Activated T-cell treated with anti-CD3 and anti-CD28 coated beads, Interleukin-2, amount 50 U/mL, for 4 hours (primary cell): ENCODE measurements around the gene FOXD2. TPM values are rescaled to one million over a fixed set of nuclear protein-coding genes. Genes with fewer than 3 reads are reported as not detected.

Source experiments
- ATAC-seq, 2 donors: fragments of 200-7000 bp; cut with Tn5 transposase; one replicate each; pipeline ENCODE4 v1.10.0; 2021
- DNase-seq: peaks from one replicate; pipeline ENCODE4 v3.0.0-alpha.2; 2020
- H3K27me3 Mint-ChIP-seq: one replicate; pipeline ENCODE4 v1.8.0; 2021; ENCODE audit warnings: low read depth, mixed read lengths
- H3K36me3 Mint-ChIP-seq: one replicate; pipeline ENCODE4 v1.8.0; 2022; ENCODE audit warnings: mixed read lengths; ENCODE audit not compliant: insufficient read depth
- H3K4me1 Mint-ChIP-seq: one replicate; pipeline ENCODE4 v1.8.0; 2021; ENCODE audit warnings: low read depth, mixed read lengths
- H3K4me3 Mint-ChIP-seq: one replicate; pipeline ENCODE4 v1.8.0; 2021; ENCODE audit warnings: mild to moderate bottlenecking, moderate library complexity, mixed read lengths
- H3K9me3 Mint-ChIP-seq: one replicate; pipeline ENCODE4 v1.8.0; 2021; ENCODE audit warnings: mixed read lengths
- total RNA-seq, 3 donors: library from RNA; stranded (reverse); gene quantifications; one replicate each; pipeline ENCODE4 v1.2.1, GENCODE V29; 2021

The FOXD2 gene
- under 1 TPM in 2 of 3 donors, not detected in 1; 0.16 to 0.19 TPM for total RNA-seq

- DNase-seq (peak; percentile 93), ATAC-seq (peak; percentile 89)
- Mint-ChIP-seq H3K36me3 (peaks cover 3% of the 10 kb centered on the region), H3K27me3 (peaks cover 17% of the 10 kb centered on the region), H3K9me3 (no peaks in the 10 kb centered on the region), H3K4me1 (peaks cover 23% of the 10 kb centered on the region), H3K4me3 (peak within 1 kb of the TSS; percentile 90)
These were observed at the start of gene FOXD2 for GRCh38 chr1:47437447-47438164. TSS of gene FOXD2 (plus strand) at chr1:47438044. CDS start at chr1:47438136, 92 bp downstream.

- ATAC-seq (peak; percentile 65 to 66), DNase-seq (peak; percentile 10)
- Mint-ChIP-seq H3K4me3 (no peak overlapping the region), H3K4me1 (no peaks in the 10 kb centered on the region), H3K9me3 (no peaks in the 10 kb centered on the region), H3K36me3 (peaks cover 2% of the 10 kb centered on the region), H3K27me3 (peaks cover 9% of the 10 kb centered on the region)
These were observed 49.0 kb upstream of the FOXD2 start for GRCh38 chr1:47388891-47389238.

- Mint-ChIP-seq H3K27me3 (peaks cover 14% of the 10 kb centered on the region), H3K9me3 (no peaks in the 10 kb centered on the region), H3K4me1 (no peaks in the 10 kb centered on the region), H3K4me3 (no peak overlapping the region), H3K36me3 (no peaks in the 10 kb centered on the region)
- DNase-seq (no peak), ATAC-seq (no peak)
These were observed 48.1 kb upstream of the FOXD2 start for GRCh38 chr1:47389731-47390130.

GRCh38 chr1:47390843-47391242 is 47.0 kb upstream of the FOXD2 start:
- Mint-ChIP-seq H3K4me3 (no peak overlapping the region), H3K9me3 (no peaks in the 10 kb centered on the region), H3K36me3 (no peaks in the 10 kb centered on the region), H3K27me3 (peaks cover 18% of the 10 kb centered on the region), H3K4me1 (no peaks in the 10 kb centered on the region)
- DNase-seq (no peak), ATAC-seq (no peak)

- DNase-seq (no peak), ATAC-seq (no peak)
- Mint-ChIP-seq H3K9me3 (no peaks in the 10 kb centered on the region), H3K36me3 (no peaks in the 10 kb centered on the region), H3K4me3 (no peak overlapping the region), H3K4me1 (no peaks in the 10 kb centered on the region), H3K27me3 (peaks cover 28% of the 10 kb centered on the region)
These were observed 44.7 kb upstream of the FOXD2 start for GRCh38 chr1:47393141-47393540.

- Mint-ChIP-seq H3K36me3 (no peaks in the 10 kb centered on the region), H3K27me3 (peaks cover 39% of the 10 kb centered on the region), H3K4me1 (no peaks in the 10 kb centered on the region), H3K4me3 (no peak overlapping the region), H3K9me3 (no peaks in the 10 kb centered on the region)
- DNase-seq (no peak), ATAC-seq (no peak)
These were observed 42.4 kb upstream of the FOXD2 start for GRCh38 chr1:47395433-47395832.

- no peaks in the 10 kb centered on the region for H3K9me3 Mint-ChIP-seq
- peaks cover 39% of the 10 kb centered on the region for H3K27me3 Mint-ChIP-seq
- no peak overlapping the region for H3K4me3 Mint-ChIP-seq
- DNase-seq: no peak
- H3K4me1 Mint-ChIP-seq: no peaks in the 10 kb centered on the region
- H3K36me3 Mint-ChIP-seq: no peaks in the 10 kb centered on the region
- ATAC-seq: no peak
These were observed 41.1 kb upstream of the FOXD2 start for GRCh38 chr1:47396671-47397196.

GRCh38 chr1:47399138-47399845 is 38.6 kb upstream of the FOXD2 start:
- Mint-ChIP-seq H3K4me3 (no peak overlapping the region), H3K4me1 (no peaks in the 10 kb centered on the region), H3K9me3 (no peaks in the 10 kb centered on the region), H3K27me3 (peaks cover 33% of the 10 kb centered on the region), H3K36me3 (no peaks in the 10 kb centered on the region)
- DNase-seq (no peak), ATAC-seq (no peak)

- Mint-ChIP-seq H3K9me3 (no peaks in the 10 kb centered on the region), H3K4me1 (no peaks in the 10 kb centered on the region), H3K27me3 (peaks cover 31% of the 10 kb centered on the region), H3K4me3 (no peak overlapping the region), H3K36me3 (no peaks in the 10 kb centered on the region)
- no peak for DNase-seq
- ATAC-seq: no peak
These were observed 38.0 kb upstream of the FOXD2 start for GRCh38 chr1:47399846-47400155.

GRCh38 chr1:47401761-47402160 is 36.1 kb upstream of the FOXD2 start:
- Mint-ChIP-seq H3K4me3 (no peak overlapping the region), H3K36me3 (no peaks in the 10 kb centered on the region), H3K4me1 (no peaks in the 10 kb centered on the region), H3K27me3 (peaks cover 24% of the 10 kb centered on the region), H3K9me3 (no peaks in the 10 kb centered on the region)
- DNase-seq: no peak
- no peak for ATAC-seq

GRCh38 chr1:47402591-47402990 is 35.3 kb upstream of the FOXD2 start:
- Mint-ChIP-seq H3K4me1 (no peaks in the 10 kb centered on the region), H3K4me3 (no peak overlapping the region), H3K27me3 (peaks cover 19% of the 10 kb centered on the region), H3K9me3 (no peaks in the 10 kb centered on the region), H3K36me3 (no peaks in the 10 kb centered on the region)
- no peak for ATAC-seq
- DNase-seq: no peak

- Mint-ChIP-seq H3K4me1 (no peaks in the 10 kb centered on the region), H3K4me3 (no peak overlapping the region), H3K27me3 (peaks cover 14% of the 10 kb centered on the region), H3K9me3 (no peaks in the 10 kb centered on the region), H3K36me3 (no peaks in the 10 kb centered on the region)
- no peak for DNase-seq
- no peak for ATAC-seq
These were observed 34.4 kb upstream of the FOXD2 start for GRCh38 chr1:47403321-47403910.

GRCh38 chr1:47405697-47406096 is 32.1 kb upstream of the FOXD2 start:
- Mint-ChIP-seq H3K4me1 (no peaks in the 10 kb centered on the region), H3K36me3 (no peaks in the 10 kb centered on the region), H3K27me3 (peaks cover 12% of the 10 kb centered on the region), H3K9me3 (no peaks in the 10 kb centered on the region), H3K4me3 (no peak overlapping the region)
- no peak for DNase-seq
- no peak for ATAC-seq

GRCh38 chr1:47406966-47407365 is 30.9 kb upstream of the FOXD2 start:
- no peak for ATAC-seq
- no peaks in the 10 kb centered on the region for H3K9me3 Mint-ChIP-seq
- DNase-seq: no peak
- no peak overlapping the region for H3K4me3 Mint-ChIP-seq
- peaks cover 9% of the 10 kb centered on the region for H3K27me3 Mint-ChIP-seq
- H3K4me1 Mint-ChIP-seq: no peaks in the 10 kb centered on the region
- H3K36me3 Mint-ChIP-seq: no peaks in the 10 kb centered on the region

- Mint-ChIP-seq H3K36me3 (no peaks in the 10 kb centered on the region), H3K4me1 (no peaks in the 10 kb centered on the region), H3K4me3 (no peak overlapping the region), H3K27me3 (peaks cover 6% of the 10 kb centered on the region), H3K9me3 (no peaks in the 10 kb centered on the region)
- DNase-seq: no peak
- ATAC-seq: no peak
These were observed 30.4 kb upstream of the FOXD2 start for GRCh38 chr1:47407481-47407880.
